NCI-H2081 (cell line): ENCODE data around the gene CLIP1.
A peak's percentile ranks its signal among the peaks of the same experiment; 100 is the strongest.

Source experiments
- DNase-seq, 2 experiments: peaks; one replicate each; lab custom pipeline; 2025; lab: John Stamatoyannopoulos, UW

The CLIP1 gene

GRCh38 chr12:122245553-122245952 lies 176.9 kb downstream of the CLIP1 start:
- DNase-seq = no peak

DNA sequence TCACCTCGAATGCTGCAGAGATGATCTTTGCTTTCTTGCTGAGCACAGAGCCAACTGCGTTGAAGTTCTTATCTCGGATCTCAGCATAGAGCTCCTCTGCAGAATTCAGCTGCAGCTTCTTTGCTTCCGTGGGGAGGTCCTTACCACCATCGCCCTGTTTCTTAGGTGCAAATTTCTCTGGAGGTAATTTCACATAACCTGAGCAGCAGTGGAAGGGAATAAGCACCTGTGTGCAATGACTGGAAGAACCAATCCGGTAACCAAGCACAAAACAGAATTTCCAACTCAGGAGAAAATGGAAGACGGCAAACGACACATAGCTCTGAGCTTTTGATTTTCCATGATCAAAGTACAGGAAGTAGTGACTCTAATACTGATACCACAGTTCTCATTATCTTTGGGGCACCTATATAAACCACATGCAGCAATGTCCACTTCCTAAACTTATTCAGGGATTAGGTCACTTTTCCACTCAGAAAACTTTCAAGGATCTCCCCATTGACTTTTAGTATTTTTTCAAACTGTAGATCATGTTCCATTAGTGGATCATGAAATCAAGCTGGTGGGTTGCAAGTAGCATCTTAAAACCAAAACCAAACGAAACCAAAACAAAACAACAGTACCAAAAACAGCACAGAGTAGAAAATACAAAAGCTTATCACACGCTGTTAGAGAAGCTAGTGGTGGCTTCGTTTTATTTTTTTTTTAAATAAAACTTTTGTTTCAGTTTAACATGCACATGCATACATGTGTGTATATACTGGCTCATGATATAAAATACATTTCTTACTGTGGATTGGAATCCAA lies 177.7 kb downstream of the CLIP1 start:
- no peak for DNase-seq

DNA sequence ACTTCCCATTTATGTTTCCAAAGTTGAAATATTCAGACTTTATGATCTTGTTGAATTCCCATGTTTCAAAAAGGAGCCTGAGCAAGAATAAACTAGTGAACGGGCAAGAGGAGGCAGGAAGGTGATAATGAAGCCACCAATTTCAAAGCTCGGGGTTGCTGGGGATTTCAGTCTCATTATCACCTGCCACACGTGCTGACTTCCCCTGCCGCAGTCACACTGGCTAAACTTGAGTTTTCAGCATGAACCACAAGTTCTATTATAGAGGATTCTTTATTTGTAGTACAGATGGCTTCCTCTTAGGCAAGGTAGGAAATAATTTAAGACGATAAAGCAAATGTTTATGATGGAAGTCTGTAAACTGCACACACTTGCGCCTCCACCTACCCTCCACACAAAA lies 178.5 kb downstream of the CLIP1 start:
- no peak for DNase-seq

DNA sequence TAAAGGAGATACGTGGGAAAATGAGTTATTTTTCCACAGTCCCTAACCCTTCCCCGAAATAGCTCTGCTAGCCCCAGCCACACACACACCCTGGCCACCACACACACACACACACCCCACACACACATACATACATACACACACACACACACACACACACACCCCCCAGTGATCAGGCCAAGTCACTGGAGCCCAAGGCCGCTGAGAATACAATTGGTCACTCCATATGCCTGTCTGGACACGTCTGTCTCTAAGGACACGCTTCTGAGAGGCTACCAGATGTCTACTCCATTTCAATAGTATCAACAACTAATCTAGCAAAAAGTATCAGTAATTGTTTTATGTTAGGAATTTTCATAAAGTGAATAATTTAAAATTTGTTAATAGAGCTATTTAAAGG lies 183.6 kb downstream of the CLIP1 start:
- DNase-seq = no peak

- no peak for DNase-seq
Measured at GRCh38 chr12:122235741-122236140, 186.7 kb downstream of the CLIP1 start.

DNA sequence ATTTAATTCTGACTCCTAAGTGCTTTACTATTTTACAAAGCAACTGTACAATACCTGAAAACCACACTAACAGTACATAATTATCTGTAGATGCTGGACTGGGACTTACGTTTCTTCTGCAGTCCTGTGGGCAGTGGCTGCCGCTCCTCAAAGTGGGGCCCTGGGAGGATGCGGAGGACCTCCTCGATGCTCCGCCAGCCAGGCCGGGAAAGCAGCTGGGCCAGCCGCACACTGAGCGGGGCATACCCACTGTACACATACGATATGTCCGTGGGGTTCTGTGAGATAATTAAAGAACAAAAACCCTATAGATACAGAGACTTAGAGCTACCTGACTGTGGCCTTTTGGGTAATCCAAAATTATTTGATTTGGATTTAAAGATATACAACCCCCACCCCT lies 189.8 kb downstream of the CLIP1 start:
- no peak for DNase-seq

GRCh38 chr12:122230798-122231197 lies 191.7 kb downstream of the CLIP1 start:
- no peak for DNase-seq

DNA sequence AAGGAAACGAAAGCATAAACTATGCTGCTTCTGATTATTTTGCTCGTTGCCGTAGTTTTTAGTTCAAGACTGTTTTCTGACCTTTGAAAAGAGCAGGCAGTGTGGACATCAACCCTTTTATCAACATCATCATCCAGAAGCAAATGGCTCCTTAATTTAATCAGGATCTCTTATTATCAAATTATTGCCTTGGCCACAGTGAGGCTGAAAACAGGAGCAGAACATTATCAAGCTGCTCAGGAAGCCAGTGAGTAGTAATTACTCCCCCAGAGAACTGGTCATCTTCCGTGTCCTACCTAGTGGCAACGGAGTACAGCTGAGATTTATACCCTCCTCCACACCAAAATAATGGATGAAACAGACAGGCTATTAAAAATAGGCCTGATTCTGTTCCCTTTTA lies 194.4 kb downstream of the CLIP1 start:
- no peak for DNase-seq

GRCh38 chr12:122227341-122227740 lies 195.1 kb downstream of the CLIP1 start:
- peak; percentile 31 to 52 for DNase-seq

- no peak for DNase-seq
Measured at GRCh38 chr12:122226366-122227125, 195.9 kb downstream of the CLIP1 start.

DNA sequence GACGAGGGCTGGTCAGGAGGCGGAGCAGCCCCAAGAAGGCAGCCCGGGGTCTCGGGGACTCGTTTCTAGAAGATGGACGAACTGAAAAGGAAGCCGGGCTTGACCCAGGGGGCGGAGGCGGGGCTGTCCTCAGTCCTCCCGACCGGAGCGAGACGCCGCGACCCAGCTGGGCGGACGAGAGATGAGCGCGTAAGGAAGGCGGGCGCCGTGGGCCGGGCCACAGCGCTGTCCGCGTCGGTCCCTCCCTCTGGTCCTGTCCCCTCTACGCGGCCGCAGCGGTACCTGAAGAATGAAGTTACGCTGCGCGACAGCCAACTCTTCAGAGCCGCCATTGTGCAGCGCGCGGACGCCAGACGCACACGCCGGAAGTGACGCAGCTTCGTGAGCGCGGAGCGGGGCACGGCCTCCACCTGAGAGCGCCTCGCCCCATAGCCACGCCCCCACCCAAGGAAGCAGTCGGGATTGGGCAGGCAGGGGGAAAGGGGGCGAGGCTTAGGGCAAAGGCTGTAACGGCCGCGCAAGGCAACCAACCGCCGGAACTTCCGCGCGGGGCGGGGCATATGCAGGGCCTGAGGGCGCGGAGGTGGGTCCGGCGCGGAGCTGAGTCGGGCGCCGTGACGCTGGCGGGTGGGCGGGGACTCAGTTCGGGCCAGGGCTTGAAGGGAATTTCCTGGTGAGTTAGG lies 196.6 kb downstream of the CLIP1 start, which contains the start of gene DIABLO:
Gene DIABLO (minus strand): TSS at position 370 of the 683 bp plus-strand sequence. CDS start 38 bp downstream, at position 332.
- peak; percentile 99 to 100 for DNase-seq
